K562 (cell line): ENCODE measurements around the gene GTF2IRD2. TPM values are rescaled to one million over a fixed set of nuclear protein-coding genes. Genes with fewer than 3 reads are reported as not detected.
A peak's percentile ranks its signal among the peaks of the same experiment; 100 is the strongest.
"Not testable (repeated sequence)": the region's sequence is repeated elsewhere in the genome, so short reads cannot be mapped to it uniquely, and the experiment has no call there.

Source experiments
- ATAC-seq: fragments of 200-7000 bp; cut with Tn5 transposase; 3 replicates; pipeline ENCODE4 v1.9.1; 2020; ENCODE audit warnings: moderate library complexity
- Bru-seq: library from RNA; stranded (reverse); fragments of 400-500 nt; gene quantifications from one replicate; lab custom pipeline; 2021; lab: Mats Ljungman, UMichigan
- BruChase-seq, 2 experiments: library from RNA; stranded (reverse); fragments of 400-500 nt; gene quantifications; one replicate each; lab custom pipeline; 2021; lab: Mats Ljungman, UMichigan
- BruUV-seq: library from RNA; stranded (reverse); fragments of 400-500 nt; replicated peaks from 2 replicates; lab custom pipeline; 2021; lab: Mats Ljungman, UMichigan
- CTCF ChIA-PET: fragments of 300-600 bp; formaldehyde crosslinking; extraction: SDS; loops from one replicate; lab custom pipeline; 2021; ENCODE audit warnings: low intra/inter-chr PET ratio; lab: Yijun Ruan, JAX
- POLR2A ChIA-PET: fragments of 300-600, 350-650 bp; sonication (Branson Sonifier 250); formaldehyde crosslinking; extraction: SDS; loops from one replicate; lab custom pipeline; 2021; ENCODE audit warnings: antibody characterized with exemption, inconsistent platforms; lab: Yijun Ruan, JAX
- DNase-seq, 4 experiments: peaks; one replicate each; pipeline versions ENCODE4 v3.0.0 to v3.0.0-alpha.2; 2011 to 2018; ENCODE audit warnings: low spot score in 3 of 4, mixed read lengths in 3 of 4; ENCODE audit errors: extremely low read depth in 1 of 4
- FAIRE-seq: peaks from 2 replicates; lab custom pipeline; 2011; peaks lifted over from hg19 to GRCh38; lab: Jason Lieb, UNC
- H2AFZ ChIP-seq: 2 replicates; pipeline ENCODE4 v1.6.0; 2011; ENCODE audit warnings: low read depth, low read length, control low read depth, inconsistent platforms
- H3K27ac ChIP-seq: fragments of 200-600 bp; 3 replicates; pipeline ENCODE4 v1.8.0; 2011; ENCODE audit warnings: low read depth, mild to moderate bottlenecking, control low read depth, inconsistent platforms, low read length, moderate library complexity, mixed read lengths; ENCODE audit errors: extremely low read depth
- H3K27me3 ChIP-seq, 2 experiments: fragments of 300-600 bp in 1 of 2; 2 replicates in 1 of 2; 3 replicates in 1 of 2; pipeline versions ENCODE4 v1.6.0 to v1.8.0; 2011; ENCODE audit warnings: inconsistent platforms in 2 of 2, low read length in 2 of 2, mild to moderate bottlenecking in 1 of 2, mixed read lengths in 1 of 2, moderate library complexity in 1 of 2; ENCODE audit not compliant: control insufficient read depth in 2 of 2, insufficient read depth in 2 of 2
- H3K36me3 ChIP-seq: fragments of 300-600 bp; 3 replicates; pipeline ENCODE4 v1.8.0; 2011; ENCODE audit warnings: mild to moderate bottlenecking, low read length, inconsistent platforms; ENCODE audit not compliant: control insufficient read depth, insufficient read depth
- H3K4me1 ChIP-seq, 2 experiments: fragments of 200-600 bp in 1 of 2; replicated peaks in 1 of 2; 2 replicates in 1 of 2; 3 replicates in 1 of 2; pipeline versions ENCODE4 v1.5.1 to v1.8.0; 2011; ENCODE audit warnings: inconsistent platforms in 2 of 2, low read length in 2 of 2, mild to moderate bottlenecking in 1 of 2, mixed read lengths in 1 of 2, moderate library complexity in 1 of 2; ENCODE audit not compliant: control insufficient read depth in 2 of 2, insufficient read depth in 2 of 2
- H3K4me2 ChIP-seq: 2 replicates; pipeline ENCODE4 v1.6.1; 2011; ENCODE audit warnings: low read length, control low read depth, inconsistent platforms, mixed read lengths; ENCODE audit not compliant: insufficient read depth
- H3K4me3 ChIP-seq: fragments of 200-600 bp; sonication (generic), shearing (Covaris generic); 2 replicates; pipeline ENCODE4 v1.5.1; 2016; ENCODE audit warnings: control low read depth, inconsistent platforms
- H3K79me2 ChIP-seq: fragments of 200-600 bp; 3 replicates; pipeline ENCODE4 v1.8.0; 2011; ENCODE audit warnings: low read length, inconsistent platforms; ENCODE audit not compliant: control insufficient read depth, insufficient read depth
- H3K9ac ChIP-seq, 2 experiments: 2 replicates each; pipeline versions ENCODE4 v1.6.0 to v1.6.1; 2011; ENCODE audit warnings: low read depth in 2 of 2, low read length in 2 of 2, control low read depth in 1 of 2, inconsistent platforms in 1 of 2, mild to moderate bottlenecking in 1 of 2, mixed read lengths in 1 of 2; ENCODE audit not compliant: insufficient read depth in 1 of 2
- H3K9me1 ChIP-seq: one replicate; pipeline ENCODE4 v1.6.0; 2011; ENCODE audit warnings: inconsistent platforms, mild to moderate bottlenecking, low read length, moderate library complexity; ENCODE audit not compliant: control insufficient read depth, insufficient read depth
- H3K9me3 ChIP-seq: replicated peaks from 2 replicates; pipeline ENCODE4 v1.5.1; 2011; ENCODE audit warnings: low read depth, low read length, inconsistent platforms; ENCODE audit not compliant: control insufficient read depth, insufficient read depth
- H4K20me1 ChIP-seq: replicated peaks from 2 replicates; pipeline ENCODE4 v1.6.1; 2011; ENCODE audit warnings: low read length, inconsistent platforms, mixed read lengths; ENCODE audit not compliant: control insufficient read depth, insufficient read depth
- CXXC5 ChIP-seq: fragments of 250-450 bp; sonication (Bioruptor Pico); IDR thresholded peaks from 2 replicates; pipeline ENCODE4 v1.8.0; 2022; ENCODE audit warnings: inconsistent platforms, mild to moderate bottlenecking, moderate library complexity
- E2F3 ChIP-seq: fragments of 250-450 bp; sonication (Bioruptor Pico); IDR thresholded peaks from 2 replicates; pipeline ENCODE4 v1.4.0; 2020; ENCODE audit warnings: mild to moderate bottlenecking
- ELF1 ChIP-seq: fragments of 200-800 bp; sonication (Bioruptor generic); IDR thresholded peaks from 2 replicates; pipeline ENCODE4 v1.6.1; 2016; ENCODE audit warnings: missing genetic modification characterization, missing compliant biosample characterization
- ERF ChIP-seq: fragments of 450-650 bp; formaldehyde crosslinking; IDR thresholded peaks from 2 replicates; pipeline ENCODE4 v1.4.0; 2020; ENCODE audit warnings: mild to moderate bottlenecking, mixed read lengths
- L3MBTL2 ChIP-seq: fragments of 450-650 bp; IDR thresholded peaks from 2 replicates; pipeline ENCODE4 v1.6.1; 2016; ENCODE audit warnings: mild to moderate bottlenecking, moderate library complexity
- POLR2B ChIP-seq: fragments of 450-650 bp; IDR thresholded peaks from 2 replicates; pipeline ENCODE4 v1.6.1; 2018; ENCODE audit warnings: low read depth; ENCODE audit not compliant: partially characterized antibody
- POLR2G ChIP-seq: fragments of 200-400 bp; formaldehyde crosslinking; IDR thresholded peaks from 2 replicates; pipeline ENCODE4 v1.6.1; 2017; ENCODE audit warnings: low read depth, mild to moderate bottlenecking, antibody characterized with exemption, low read length, moderate library complexity
- SUPT5H ChIP-seq: fragments of 450-650 bp; IDR thresholded peaks from 2 replicates; pipeline ENCODE4 v1.6.1; 2016
- ZBTB17 ChIP-seq: fragments of 450-650 bp; formaldehyde crosslinking; IDR thresholded peaks from 2 replicates; pipeline ENCODE4 v1.4.0; 2020; ENCODE audit warnings: mild to moderate bottlenecking
- WGBS: fragments of 100-300 bp; shearing (Covaris generic); methylation state at CpG from one replicate; pipeline ENCODE4 v1.1.6; 2016; ENCODE audit warnings: low coverage, mixed read lengths; ENCODE audit not compliant: insufficient coverage; ENCODE audit errors: missing lambda C conversion rate; 5-methylcytosine and 5-hydroxymethylcytosine counted together
- in situ Hi-C: fragments of 300-500 bp; cut with MboI; formaldehyde crosslinking; loops from 4 replicates; pipeline ENCODE4 v1.15.0; 2018; ENCODE audit warnings: inconsistent platforms, mixed read lengths
- intact Hi-C: fragments of 100-400 bp; cut with micrococcal nuclease; formaldehyde crosslinking; loops from 2 replicates; pipeline ENCODE4 v1.14.2; 2022
- long read RNA-seq, 3 experiments: library from polyadenylated mRNA in 2 of 3; library from RNA in 1 of 3; unstranded in 2 of 3; stranded (forward) in 1 of 3; transcript quantifications; one replicate each; pipeline ENCODE4 v2.0.0, GENCODE V29; 2019 to 2022
- polyA minus RNA-seq, 3 experiments: library from RNA; depleted of rRNA, polyadenylated mRNA; stranded (reverse); fragments of >200 nt; gene quantifications; 2 replicates each; pipeline ENCODE4 v1.2.3, GENCODE V29; 2011
- polyA plus RNA-seq, 8 experiments: library from polyadenylated mRNA; depleted of rRNA in 4 of 8; stranded (reverse) in 5 of 8; unstranded in 3 of 8; fragments of >200 nt; fragmentation: Nextera tagmentation in 2 of 8; fragmentation: Illumina TruSeq in 1 of 8; extraction: Ambion mirVana in 2 of 8; extraction: Trizol in 1 of 8; gene quantifications; 2 replicates each; pipeline versions ENCODE4 v1.2.1 to v1.2.3, GENCODE V29; 2011 to 2014; ENCODE audit warnings: inconsistent platforms in 1 of 8, missing spikeins in 1 of 8
- total RNA-seq, 7 experiments: library from RNA; depleted of rRNA in 6 of 7; stranded (reverse); fragments of >200 nt in 6 of 7; fragmentation: Illumina TruSeq in 2 of 7; extraction: Trizol in 2 of 7; gene quantifications; 2 replicates each; pipeline versions ENCODE4 v1.2.1 to v1.2.3, GENCODE V29; 2011 to 2021; ENCODE audit warnings: low replicate concordance in 1 of 7
- TF ChIP-seq, protein P1 (sequence below): fragments of 250-450 bp; sonication (Bioruptor Pico); IDR thresholded peaks from 2 replicates; pipeline ENCODE4 v1.4.0; 2020; ENCODE audit warnings: mild to moderate bottlenecking

GTF2IRD2 gene
- total RNA-seq (2011; cell fraction: chromatin; rRNA removed; ENCODE audit: low replicate concordance): 7.9 and 8.3 TPM in 2 replicates
- total RNA-seq (2011; cell fraction: nucleolus; rRNA removed): 4.0 and 4.3 TPM in 2 replicates
- 7.0 and 8.1 TPM in 2 replicates for total RNA-seq (2011; cell fraction: nucleoplasm; rRNA removed)
- total RNA-seq (2014; rRNA removed): 4.4 and 7.4 TPM in 2 replicates
- 1.9 and 2.6 TPM in 2 replicates for total RNA-seq (2014; rRNA removed; fragmentation: Illumina TruSeq; extraction: Trizol)
- total RNA-seq (2015; rRNA removed; fragmentation: Illumina TruSeq; extraction: Trizol): 1.7 and 5.8 TPM in 2 replicates
- 7.5 and 7.9 TPM in 2 replicates for total RNA-seq (2021)
- 9.7 and 11.0 TPM in 2 replicates for polyA plus RNA-seq (2011; rRNA removed)
- 5.7 and 6.2 TPM in 2 replicates for polyA plus RNA-seq (2011; cell fraction: cytosol; rRNA removed)
- 3.9 and 8.2 TPM in 2 replicates for polyA plus RNA-seq (2011; cell fraction: nucleus; rRNA removed)
- polyA plus RNA-seq (2012): 12.6 and 15.2 TPM in 2 replicates
- 3.2 and 5.2 TPM in 2 replicates for polyA plus RNA-seq (2014; fragmentation: Illumina TruSeq; extraction: Trizol)
- polyA plus RNA-seq (2014; fragmentation: Nextera tagmentation; extraction: Ambion mirVana): 1 to 10 TPM; 2.1 to 2.3 TPM
- 7.0 and 8.1 TPM in 2 replicates for polyA plus RNA-seq (2014; rRNA removed)
- polyA minus RNA-seq (2011; rRNA and poly(A)+ RNA removed): 1.4 and 4.0 TPM in 2 replicates
- polyA minus RNA-seq (2011; cell fraction: cytosol; rRNA and poly(A)+ RNA removed): 1.9 and 3.5 TPM in 2 replicates
- 1.2 and 3.2 TPM in 2 replicates for polyA minus RNA-seq (2011; cell fraction: nucleus; rRNA and poly(A)+ RNA removed)
- Bru-seq, nascent RNA: percentile 40 among the genes with signal in this experiment
- BruChase-seq, experiment 1, labeled RNA remaining after a 2-hour chase: percentile 41 among the genes with signal in this experiment
- BruChase-seq, experiment 2, labeled RNA remaining after a 6-hour chase: percentile 43 among the genes with signal in this experiment
- long read RNA-seq, experiment 1, transcript GTF2IRD2-205 (3 exons, 578 nt): major isoform, 11 of 27 reads
- long read RNA-seq, experiment 1, partial matches to known transcripts: 8 of 27 reads
- long read RNA-seq, experiment 1, other reads (novel, unspliced or antisense): 8 of 27 reads
- long read RNA-seq, experiment 2, transcript GTF2IRD2-205 (3 exons, 578 nt): major isoform, 6 of 7 reads
- long read RNA-seq, experiment 2, partial matches to known transcripts: 1 of 7 reads
- long read RNA-seq, experiment 2, other reads (novel, unspliced or antisense): 0 of 7 reads
- long read RNA-seq, experiment 3, partial matches to known transcripts: 0 of 3 reads
- long read RNA-seq, experiment 3, other reads (novel, unspliced or antisense): 2 of 3 reads

- H3K4me3 ChIP-seq: peak within 1 kb of the TSS; percentile 43
- H3K36me3 ChIP-seq, DNase-seq, FAIRE-seq, H3K4me1 ChIP-seq, H4K20me1 ChIP-seq, H3K79me2 ChIP-seq, CTCF ChIA-PET, intact Hi-C loops, POLR2A ChIA-PET, H3K9me3 ChIP-seq, H3K27me3 ChIP-seq, H3K9me1 ChIP-seq, BruUV-seq: not testable (repeated sequence)
- in situ Hi-C loops: loop anchor here (25.0 kb wide), 1 partner anchor 139 kb away; no protein-coding TSS in a partner anchor
- ATAC-seq: peak; percentile 96
- H3K9ac ChIP-seq: peak within 1 kb of the TSS; percentile 54 to 85; a peak in 3 of 4 replicates
- H3K4me2 ChIP-seq: peak within 1 kb of the TSS; percentile 32; the same call in 1 of the 2 replicates
- H3K27ac ChIP-seq: peak within 1 kb of the TSS; percentile 80; the same call in 2 of the 3 replicates
- peak within 1 kb of the TSS; percentile 55; the same call in 1 of the 2 replicates for H2AFZ ChIP-seq
- WGBS: 2% methylated on average over 9 of the region's 97 CpGs
- peak; percentile 53; the same call in 1 of the 2 replicates for TF ChIP-seq ELF1 (tag)
- peak; percentile 58 for TF ChIP-seq SUPT5H
- TF ChIP-seq, protein P1, sequence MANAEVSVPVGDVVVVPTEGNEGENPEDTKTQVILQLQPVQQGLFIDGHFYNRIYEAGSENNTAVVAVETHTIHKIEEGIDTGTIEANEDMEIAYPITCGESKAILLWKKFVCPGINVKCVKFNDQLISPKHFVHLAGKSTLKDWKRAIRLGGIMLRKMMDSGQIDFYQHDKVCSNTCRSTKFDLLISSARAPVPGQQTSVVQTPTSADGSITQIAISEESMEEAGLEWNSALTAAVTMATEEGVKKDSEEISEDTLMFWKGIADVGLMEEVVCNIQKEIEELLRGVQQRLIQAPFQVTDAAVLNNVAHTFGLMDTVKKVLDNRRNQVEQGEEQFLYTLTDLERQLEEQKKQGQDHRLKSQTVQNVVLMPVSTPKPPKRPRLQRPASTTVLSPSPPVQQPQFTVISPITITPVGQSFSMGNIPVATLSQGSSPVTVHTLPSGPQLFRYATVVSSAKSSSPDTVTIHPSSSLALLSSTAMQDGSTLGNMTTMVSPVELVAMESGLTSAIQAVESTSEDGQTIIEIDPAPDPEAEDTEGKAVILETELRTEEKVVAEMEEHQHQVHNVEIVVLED (CRISPR knock-in tag): peak; percentile 90
- TF ChIP-seq E2F3 (CRISPR knock-in tag): peak; percentile 50; the same call in 1 of the 2 replicates
- TF ChIP-seq ERF (CRISPR knock-in tag): peak; percentile 93; the same call in 1 of the 2 replicates
- peak; percentile 70 for TF ChIP-seq POLR2G
- peak; percentile 75; the same call in 1 of the 2 replicates for TF ChIP-seq ZBTB17
- TF ChIP-seq CXXC5 (CRISPR knock-in tag): peak; percentile 92
- peak; percentile 26 for TF ChIP-seq POLR2B
- TF ChIP-seq L3MBTL2: peak; percentile 84
These were observed at the start of gene GTF2IRD2 for GRCh38 chr7:74850833-74851721. TSS of gene GTF2IRD2 (minus strand) at chr7:74851605. CDS start at chr7:74836378, 15,227 bp downstream.
